Measurements from ENCODE around the gene AIPL1. TPM values are rescaled to one million over a fixed set of nuclear protein-coding genes. Genes with fewer than 3 reads are reported as not detected.

Gene AIPL1
- total and polyA plus RNA-seq, 10 of the 15 experiments (the other 5 are each of a cell fraction or from before 2014, with no cell fraction given), result not detected

DNA sequence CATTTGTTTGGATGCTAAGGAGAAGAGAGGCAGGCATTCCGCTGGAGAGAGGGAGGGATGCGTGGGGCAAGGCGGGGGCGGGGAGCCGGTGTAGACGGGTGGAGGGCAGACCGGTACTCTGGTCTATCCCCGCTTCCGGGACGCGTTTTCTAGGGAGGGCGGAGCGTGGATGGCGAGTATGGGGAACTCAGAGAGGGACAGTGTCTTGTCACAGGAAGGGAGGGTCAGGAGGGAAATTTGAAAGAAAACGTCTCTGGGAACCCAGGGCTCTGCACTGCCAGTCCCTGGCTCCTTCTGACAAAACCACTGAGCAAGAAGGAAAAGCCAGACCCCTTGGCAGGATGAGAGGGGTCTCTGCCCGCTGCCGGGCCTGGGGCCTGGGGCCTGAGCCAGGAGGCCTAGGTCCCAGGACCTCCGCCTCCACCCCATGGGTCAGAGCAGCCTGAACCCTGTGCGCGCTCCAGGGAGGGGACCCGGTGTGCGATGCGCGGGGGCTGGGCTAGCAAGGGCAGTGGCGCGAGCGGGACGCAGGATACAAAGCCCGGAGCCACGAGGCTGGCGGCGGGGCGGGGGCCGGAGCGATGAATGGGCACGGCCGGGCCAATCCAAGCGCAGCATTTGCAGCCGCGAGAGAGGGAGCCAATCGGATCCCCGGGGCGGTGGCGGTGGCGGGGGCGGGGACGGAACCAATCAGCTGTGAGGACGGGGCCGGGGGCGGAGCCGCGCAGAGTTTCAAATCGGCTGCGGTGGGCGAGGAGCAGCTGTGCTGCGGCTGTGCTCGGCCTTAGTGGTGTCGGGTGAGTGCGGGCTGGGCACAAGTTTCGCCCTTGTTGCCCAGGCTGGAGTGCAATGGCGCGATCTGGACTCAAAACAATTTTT lies 9.0 kb upstream of the AIPL1 start, which contains the start of gene PIMREG (continued):
- TF ChIP-seq, protein P1, sequence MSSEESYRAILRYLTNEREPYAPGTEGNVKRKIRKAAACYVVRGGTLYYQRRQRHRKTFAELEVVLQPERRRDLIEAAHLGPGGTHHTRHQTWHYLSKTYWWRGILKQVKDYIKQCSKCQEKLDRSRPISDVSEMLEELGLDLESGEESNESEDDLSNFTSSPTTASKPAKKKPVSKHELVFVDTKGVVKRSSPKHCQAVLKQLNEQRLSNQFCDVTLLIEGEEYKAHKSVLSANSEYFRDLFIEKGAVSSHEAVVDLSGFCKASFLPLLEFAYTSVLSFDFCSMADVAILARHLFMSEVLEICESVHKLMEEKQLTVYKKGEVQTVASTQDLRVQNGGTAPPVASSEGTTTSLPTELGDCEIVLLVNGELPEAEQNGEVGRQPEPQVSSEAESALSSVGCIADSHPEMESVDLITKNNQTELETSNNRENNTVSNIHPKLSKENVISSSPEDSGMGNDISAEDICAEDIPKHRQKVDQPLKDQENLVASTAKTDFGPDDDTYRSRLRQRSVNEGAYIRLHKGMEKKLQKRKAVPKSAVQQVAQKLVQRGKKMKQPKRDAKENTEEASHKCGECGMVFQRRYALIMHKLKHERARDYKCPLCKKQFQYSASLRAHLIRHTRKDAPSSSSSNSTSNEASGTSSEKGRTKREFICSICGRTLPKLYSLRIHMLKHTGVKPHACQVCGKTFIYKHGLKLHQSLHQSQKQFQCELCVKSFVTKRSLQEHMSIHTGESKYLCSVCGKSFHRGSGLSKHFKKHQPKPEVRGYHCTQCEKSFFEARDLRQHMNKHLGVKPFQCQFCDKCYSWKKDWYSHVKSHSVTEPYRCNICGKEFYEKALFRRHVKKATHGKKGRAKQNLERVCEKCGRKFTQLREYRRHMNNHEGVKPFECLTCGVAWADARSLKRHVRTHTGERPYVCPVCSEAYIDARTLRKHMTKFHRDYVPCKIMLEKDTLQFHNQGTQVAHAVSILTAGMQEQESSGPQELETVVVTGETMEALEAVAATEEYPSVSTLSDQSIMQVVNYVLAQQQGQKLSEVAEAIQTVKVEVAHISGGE (CRISPR knock-in tag; IDR thresholded peaks at IDR 0.05), result no peak
- TF ChIP-seq TCF3 (IDR thresholded peaks at IDR 0.05; ENCODE audit: borderline replicate concordance, insufficient read depth, low read depth, low read length) (peak; percentile 78; the same call in 1 of the 2 replicates), BMI1 (IDR thresholded peaks at IDR 0.05; ENCODE audit: borderline replicate concordance) (no peak), SMARCA5 (IDR thresholded peaks at IDR 0.05) (0 out of 2 replicates have a peak, but pooled peaks have one; percentile 15), TCF12 (IDR thresholded peaks at IDR 0.05; ENCODE audit: low read depth, low read length) (peak; percentile 94), IKZF1 (conservative IDR thresholded peaks at IDR 0.05) (peak; percentile 59), SREBF2 (IDR thresholded peaks at IDR 0.05; ENCODE audit: low read length) (no peak), MTA2 (IDR thresholded peaks at IDR 0.05; ENCODE audit: low read depth) (0 out of 2 replicates have a peak, but pooled peaks have one; percentile 13), SPI1 (IDR thresholded peaks at IDR 0.05; ENCODE audit: borderline replicate concordance, insufficient read depth, low read depth, low read length) (0 out of 2 replicates have a peak, but pooled peaks have one; percentile 2), EP300 (IDR thresholded peaks at IDR 0.05; ENCODE audit: borderline replicate concordance in 1 of 2, control insufficient read depth in 1 of 2, low read depth in 2 of 2, low read length in 2 of 2) (no peak)
